VCaP (cell line): ENCODE results near the gene DUS2.

Experiments used
- H3K27ac ChIP-seq: fragments of 450-650 bp; 2 replicates; pipeline ENCODE4 v1.5.1; 2017
- TF ChIP-seq, protein P1 (sequence below): fragments of 450-650 bp; conservative IDR thresholded peaks from 2 replicates; pipeline ENCODE4 v1.5.1; 2017; ENCODE audit warnings: mild to moderate bottlenecking, moderate library complexity

The DUS2 gene

DNA sequence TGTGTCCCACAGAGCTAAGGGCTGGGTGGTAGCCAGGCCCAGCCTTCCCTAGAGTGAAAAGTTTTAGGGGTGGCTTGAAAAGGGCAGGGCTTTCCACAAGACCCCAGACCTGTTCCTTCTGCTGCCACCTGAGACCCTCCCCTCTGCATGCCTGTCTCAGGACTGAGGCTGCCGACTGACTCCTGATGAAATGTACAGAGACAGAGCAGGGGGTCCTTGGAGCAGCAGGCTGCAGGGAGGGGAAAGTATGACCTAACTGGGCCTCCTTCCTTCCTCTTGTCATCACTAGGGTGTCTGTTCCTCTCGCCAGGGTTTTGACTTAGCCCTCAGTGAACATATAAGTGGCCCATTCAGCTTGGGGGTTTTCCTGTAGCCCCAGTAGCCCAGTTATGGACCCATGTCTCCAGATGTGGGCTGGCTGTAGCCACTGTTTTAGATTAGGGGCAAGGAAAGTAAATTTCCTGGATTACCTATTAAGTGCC lies 47.2 kb downstream of the DUS2 start:
- TF ChIP-seq, protein P1, sequence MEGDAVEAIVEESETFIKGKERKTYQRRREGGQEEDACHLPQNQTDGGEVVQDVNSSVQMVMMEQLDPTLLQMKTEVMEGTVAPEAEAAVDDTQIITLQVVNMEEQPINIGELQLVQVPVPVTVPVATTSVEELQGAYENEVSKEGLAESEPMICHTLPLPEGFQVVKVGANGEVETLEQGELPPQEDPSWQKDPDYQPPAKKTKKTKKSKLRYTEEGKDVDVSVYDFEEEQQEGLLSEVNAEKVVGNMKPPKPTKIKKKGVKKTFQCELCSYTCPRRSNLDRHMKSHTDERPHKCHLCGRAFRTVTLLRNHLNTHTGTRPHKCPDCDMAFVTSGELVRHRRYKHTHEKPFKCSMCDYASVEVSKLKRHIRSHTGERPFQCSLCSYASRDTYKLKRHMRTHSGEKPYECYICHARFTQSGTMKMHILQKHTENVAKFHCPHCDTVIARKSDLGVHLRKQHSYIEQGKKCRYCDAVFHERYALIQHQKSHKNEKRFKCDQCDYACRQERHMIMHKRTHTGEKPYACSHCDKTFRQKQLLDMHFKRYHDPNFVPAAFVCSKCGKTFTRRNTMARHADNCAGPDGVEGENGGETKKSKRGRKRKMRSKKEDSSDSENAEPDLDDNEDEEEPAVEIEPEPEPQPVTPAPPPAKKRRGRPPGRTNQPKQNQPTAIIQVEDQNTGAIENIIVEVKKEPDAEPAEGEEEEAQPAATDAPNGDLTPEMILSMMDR = no peak
- no peak overlapping the region for H3K27ac ChIP-seq

DNA sequence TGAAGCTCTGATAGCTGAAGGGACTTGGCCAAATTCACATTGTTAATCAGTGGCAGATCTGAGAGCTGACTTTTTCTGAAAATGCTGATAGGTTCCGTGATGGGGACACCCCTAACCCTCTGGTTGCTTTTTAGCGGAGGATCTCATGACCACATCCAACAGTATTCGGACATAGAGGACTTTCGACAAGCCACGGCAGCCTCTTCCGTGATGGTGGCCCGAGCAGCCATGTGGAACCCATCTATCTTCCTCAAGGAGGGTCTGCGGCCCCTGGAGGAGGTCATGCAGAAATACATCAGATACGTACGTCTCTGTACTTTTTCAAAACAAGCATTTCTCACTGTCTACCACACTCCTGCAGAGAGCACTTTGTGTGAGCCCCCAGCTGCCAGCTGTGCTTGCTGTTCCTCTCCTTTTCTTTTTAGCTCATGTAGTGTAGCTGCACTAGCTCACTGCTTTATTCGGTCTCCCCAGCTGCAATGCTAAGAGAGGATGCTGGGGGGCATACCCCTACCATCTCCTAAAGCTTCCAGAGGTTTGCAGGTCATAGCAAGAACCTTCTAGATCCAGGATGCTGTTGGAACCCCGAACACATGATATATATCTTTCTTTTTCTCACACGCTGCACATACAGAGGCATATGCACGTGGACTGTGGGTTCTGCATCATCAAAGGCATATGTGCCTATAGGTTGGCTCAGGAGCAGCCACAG lies 47.9 kb downstream of the DUS2 start:
- H3K27ac ChIP-seq = no peak overlapping the region

DNA sequence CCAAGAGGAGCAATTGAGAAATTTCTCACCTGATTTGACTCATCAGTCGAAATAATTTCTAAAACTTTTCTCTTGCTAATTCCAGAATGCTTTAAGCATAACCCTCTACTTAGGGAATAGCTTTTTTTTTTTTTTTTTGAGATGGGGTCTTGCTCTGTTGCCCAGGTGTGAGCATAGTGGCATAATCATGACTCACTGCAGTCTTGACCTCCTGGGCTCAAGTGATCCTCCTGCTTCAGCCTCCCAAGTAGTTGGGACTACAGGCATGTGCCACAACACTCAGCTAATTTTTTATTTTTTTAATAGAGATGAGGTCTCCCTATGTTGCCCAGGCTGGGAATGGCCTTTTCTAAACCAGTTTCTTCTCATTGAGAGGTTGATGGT lies 48.4 kb downstream of the DUS2 start:
- TF ChIP-seq, protein P1 = no peak

More for the DNA sequence above, 47.9 kb downstream of the DUS2 start:
- TF ChIP-seq, protein P1 = no peak

DNA sequence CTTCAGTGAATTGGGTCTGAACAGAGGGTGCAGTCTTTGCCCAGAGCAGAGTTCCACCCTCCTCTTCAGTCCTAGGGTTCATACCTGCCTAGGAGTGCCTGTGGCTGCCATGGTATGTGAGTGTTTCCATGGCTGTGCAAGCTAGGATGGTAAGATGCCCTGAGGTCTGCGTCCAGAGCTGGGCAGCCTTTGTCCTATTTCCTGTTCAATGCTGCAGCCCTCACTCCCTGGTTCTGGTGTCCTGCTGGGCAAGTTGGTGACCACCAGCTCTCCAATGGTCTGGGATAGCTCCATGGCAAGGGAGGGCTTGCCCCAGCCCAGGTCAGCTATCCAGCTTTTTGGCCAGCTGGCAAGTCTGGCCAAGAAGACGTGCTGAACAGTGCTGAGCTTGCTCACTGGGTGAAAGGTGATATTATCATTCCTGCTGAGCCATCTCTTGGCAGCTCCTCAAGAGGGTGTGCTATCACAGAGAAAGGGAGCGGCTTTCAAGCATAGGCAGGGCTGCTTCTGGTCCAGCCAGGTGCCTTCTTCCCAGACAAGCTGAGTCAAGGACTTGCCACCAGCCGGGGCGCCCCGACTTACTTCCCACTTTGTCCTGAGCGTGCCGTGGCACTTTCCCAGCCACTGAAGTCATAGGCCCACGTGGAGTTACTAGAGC lies 49.1 kb downstream of the DUS2 start:
- TF ChIP-seq, protein P1 = no peak
- H3K27ac ChIP-seq = peak overlapping the region; percentile 19; the same call in 1 of the 2 replicates

More for the DNA sequence above, 48.4 kb downstream of the DUS2 start:
- peak overlapping the region; percentile 19; the same call in 1 of the 2 replicates for H3K27ac ChIP-seq

DNA sequence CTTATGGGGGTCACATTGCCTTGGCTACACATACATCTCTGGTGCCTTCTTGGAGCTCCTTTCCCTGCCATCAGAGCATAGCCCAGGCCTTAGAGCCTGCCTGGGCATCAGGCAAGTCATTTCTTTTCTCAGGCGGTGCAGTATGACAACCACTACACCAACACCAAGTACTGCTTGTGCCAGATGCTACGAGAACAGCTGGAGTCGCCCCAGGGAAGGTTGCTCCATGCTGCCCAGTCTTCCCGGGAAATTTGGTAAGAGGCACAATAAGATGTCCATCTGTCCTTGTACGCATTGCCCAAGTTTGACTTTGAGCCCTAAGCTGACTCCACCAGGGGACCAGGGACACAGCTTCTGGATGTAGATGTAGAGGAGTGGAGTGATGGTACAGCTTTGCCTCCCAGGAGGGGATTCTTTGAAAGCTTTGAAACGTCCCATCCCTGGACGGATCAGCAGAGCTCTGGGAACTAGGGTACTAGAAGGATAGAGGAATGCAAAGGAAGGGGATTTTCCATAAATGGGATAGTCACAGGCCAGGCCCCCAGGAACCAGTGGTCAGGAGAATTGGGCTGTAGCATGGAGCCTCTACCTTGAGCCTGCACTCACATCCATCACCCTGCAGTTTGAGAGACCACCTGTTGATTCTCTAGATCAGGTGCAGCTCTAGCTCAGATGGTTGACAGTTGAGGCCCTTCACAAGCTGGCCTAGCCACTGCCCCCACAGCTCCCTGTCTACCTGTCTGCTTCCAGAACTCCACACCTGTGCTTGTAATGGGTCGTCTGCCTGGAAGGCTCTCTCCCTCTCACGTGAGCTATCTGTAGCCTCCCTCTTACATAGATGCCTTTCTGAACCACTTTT lies 51.0 kb downstream of the DUS2 start:
- TF ChIP-seq, protein P1 = no peak
- H3K27ac ChIP-seq = no peak overlapping the region

DNA sequence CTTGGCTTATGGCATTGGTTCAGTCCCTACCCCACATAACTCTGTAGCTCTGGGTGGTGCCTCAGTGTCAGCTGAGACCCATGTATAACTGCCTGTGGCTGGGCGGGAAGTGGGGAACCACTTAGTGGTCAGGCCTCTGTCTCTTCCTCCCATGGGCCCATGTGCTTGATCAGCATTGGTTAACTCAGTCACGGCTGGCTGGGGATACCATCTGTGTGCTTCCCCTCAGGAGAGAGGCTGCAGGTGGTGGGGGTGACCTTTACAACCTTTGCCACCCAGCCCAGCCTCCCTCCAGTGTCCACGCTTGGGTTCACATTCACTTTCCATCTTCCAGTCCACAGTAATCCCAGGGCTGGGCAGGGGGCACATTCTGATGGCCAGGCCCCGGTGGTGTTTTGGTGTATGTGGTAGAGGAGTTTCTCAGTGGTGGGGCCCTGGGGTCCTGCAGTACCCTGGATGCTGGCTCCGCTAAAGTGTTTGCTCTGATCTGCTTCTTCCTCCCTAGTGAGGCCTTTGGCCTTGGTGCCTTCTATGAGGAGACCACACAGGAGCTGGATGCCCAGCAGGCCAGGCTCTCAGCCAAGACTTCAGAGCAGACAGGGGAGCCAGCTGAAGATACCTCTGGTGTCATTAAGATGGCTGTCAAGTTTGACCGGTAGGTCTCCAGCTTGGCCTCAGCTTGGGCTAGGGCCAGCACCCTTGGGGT lies 51.9 kb downstream of the DUS2 start:
- TF ChIP-seq, protein P1 = no peak
- no peak overlapping the region for H3K27ac ChIP-seq
